ENCODE measurements around the gene ADAMTS8.
A peak's percentile ranks its signal among the peaks of the same experiment; 100 is the strongest.

ADAMTS8 gene, protein sequence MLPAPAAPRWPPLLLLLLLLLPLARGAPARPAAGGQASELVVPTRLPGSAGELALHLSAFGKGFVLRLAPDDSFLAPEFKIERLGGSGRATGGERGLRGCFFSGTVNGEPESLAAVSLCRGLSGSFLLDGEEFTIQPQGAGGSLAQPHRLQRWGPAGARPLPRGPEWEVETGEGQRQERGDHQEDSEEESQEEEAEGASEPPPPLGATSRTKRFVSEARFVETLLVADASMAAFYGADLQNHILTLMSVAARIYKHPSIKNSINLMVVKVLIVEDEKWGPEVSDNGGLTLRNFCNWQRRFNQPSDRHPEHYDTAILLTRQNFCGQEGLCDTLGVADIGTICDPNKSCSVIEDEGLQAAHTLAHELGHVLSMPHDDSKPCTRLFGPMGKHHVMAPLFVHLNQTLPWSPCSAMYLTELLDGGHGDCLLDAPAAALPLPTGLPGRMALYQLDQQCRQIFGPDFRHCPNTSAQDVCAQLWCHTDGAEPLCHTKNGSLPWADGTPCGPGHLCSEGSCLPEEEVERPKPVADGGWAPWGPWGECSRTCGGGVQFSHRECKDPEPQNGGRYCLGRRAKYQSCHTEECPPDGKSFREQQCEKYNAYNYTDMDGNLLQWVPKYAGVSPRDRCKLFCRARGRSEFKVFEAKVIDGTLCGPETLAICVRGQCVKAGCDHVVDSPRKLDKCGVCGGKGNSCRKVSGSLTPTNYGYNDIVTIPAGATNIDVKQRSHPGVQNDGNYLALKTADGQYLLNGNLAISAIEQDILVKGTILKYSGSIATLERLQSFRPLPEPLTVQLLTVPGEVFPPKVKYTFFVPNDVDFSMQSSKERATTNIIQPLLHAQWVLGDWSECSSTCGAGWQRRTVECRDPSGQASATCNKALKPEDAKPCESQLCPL

GRCh38 chr11:130428316-130429119, at the start of gene ADAMTS8:
Gene ADAMTS8 (minus strand): TSS chr11:130428609. CDS start chr11:130428286, 323 bp downstream.
- DNase-seq: peak in 6 of 51 donors; percentile 21 to 52 (median 29)

- no peak for DNase-seq
Measured at GRCh38 chr11:130477586-130478203, 49.3 kb upstream of the ADAMTS8 start.

DNA sequence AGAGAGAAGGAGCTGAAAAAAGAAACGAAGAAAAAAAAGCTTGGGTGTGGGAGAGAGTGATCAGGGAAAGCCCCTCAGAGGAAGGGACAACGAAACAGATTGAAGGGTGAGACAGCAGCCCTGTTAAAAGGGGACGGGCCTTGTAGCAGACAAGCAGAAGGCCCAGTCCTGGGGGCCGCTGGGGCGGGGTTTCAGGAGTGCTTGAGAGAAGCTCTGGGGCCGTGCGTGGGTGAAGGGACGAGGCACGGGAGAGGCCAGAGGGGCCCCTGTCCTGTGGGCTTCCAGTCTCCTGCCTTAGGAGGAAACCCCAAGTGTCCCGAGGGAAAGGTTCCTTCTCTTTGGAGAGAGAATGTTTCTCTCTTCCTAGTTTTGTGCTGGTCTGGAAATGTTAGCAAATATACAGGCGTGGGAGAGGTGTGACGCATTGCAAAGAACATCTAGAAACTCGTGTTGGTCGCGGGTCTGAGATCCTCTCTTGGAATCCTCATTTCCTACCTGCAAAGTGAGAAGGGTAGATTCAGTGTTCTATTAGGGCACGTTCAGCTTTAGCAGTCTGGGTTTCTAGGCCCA, 48.6 kb upstream of the ADAMTS8 start:
- DNase-seq: no peak

DNA sequence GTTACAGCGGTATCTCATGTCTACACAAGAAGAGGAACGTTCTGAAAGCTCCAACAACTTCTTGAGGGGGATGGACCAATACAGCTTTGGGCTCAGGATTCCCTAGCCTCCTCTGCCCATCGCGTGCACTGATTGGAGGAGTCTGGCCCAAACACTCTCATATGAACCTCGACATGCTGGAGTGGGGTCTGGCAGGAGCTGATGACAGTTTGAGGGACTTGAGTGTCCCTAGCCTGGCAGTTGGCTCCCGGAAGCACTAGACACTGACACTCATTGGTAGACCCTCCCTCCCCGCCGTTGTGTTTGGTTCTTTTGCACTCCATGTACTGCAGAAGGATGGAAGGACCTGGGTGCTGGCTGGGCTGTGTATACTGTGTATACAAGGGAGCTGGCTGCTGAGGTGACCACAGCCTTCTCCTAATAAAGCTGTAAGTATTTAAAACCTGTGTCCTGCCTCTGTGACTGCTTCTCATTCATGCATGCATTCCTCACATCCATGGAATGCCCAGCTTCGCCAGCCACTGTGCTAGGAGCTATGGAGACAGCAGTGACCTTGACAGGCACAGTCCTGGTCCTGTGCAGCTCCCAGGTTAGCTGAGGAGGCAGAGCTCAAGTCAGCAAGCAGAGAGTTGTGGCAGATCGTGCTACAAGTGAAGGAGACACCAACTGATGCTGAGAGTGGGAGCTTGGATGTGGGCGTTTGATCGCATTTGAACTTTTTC, 48.0 kb upstream of the ADAMTS8 start:
- DNase-seq: no peak

DNA sequence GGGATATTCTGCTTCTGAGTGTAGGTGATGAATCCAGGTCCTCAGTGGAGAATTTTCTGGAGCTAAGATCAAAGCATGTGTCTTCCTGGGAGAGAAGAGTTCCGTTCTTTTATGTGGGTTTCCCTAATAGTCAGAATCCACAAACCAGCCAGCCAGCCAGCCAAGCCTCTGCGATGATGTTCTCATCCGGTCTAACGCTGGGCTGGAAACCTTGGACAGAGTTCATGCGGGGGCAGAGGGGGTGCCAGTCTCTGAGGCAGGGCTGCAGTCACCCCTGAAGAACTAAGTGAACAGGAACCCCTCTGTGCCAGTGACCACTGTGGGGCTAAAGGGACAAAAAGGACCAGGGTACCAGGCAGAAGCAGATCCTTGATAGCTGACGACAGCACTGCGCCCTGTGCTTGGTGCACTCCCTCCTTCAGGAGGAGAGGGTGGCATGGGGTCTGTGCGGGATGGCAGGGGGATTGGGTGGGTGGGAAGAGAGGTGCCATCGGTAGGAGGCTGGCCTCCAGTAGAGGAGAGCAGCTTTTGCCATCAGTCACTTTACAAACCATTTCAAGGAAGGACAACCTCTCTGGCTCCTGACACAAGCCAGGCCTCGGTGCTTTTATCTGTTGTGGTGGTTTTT, 47.1 kb upstream of the ADAMTS8 start:
- no peak for DNase-seq

DNA sequence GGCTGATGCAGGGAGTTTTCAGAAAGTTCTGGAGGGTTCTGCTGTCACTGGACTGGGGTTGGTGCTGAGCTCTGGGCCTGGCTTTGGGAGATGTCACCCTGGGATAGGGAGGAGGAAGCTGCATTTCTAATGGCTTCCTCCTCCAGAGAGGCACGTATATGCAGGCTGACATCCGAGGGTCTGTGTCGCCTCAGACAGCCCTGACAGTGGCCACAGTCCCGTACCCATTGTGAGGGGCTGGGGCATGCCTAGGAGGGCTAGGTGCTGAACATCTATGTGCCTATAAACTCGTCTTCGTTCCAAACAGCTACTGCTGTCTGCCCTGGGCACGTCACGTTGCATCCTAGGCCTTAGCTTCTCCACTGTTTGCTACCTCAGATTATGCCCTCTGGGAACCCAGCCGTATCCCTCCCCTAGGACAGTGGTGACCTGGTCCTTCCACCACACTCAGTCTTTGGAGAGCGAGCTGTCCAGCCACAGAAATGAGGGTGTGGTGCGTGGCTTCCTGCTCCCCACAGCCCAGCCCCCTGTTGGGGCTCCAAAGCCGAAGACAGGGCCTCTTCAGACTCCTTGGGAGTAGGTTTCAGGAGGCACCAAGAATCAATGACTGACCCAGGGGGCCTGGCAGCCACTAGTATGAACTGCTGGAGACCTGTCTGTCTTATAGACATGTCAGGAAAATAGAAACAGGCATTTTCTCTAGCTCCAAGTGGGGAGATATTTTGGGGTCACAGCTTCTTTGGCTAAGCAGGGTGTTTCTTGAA, 46.4 kb upstream of the ADAMTS8 start:
- no peak for DNase-seq

DNA sequence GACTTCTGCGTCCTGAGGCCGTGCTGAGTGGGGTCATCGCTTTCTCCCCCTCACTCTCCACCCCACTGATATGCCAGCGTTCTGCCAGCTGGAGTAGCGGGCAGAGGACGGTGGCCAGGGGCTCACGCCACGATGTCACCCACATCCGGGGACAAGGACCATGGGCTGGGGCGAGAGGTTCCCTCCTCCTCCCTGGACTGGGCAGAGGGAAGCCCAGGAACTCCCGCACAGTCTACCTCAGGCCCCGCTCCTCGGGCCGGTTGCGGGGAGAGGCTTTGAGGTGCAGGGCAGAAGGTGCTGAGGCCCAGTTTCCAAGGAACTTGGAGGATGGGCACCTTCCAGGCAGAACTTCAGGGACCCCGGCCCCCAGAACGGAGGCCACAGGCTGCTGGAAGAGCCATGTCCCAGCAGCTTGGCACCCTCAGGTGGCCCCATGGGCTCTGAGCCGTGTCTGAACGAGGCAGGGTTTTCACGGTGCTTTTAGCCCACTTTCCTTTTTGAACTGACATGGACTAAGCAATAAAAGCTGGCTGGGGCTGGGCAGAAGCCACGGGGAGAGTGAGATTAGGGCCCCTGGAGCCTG, 45.5 kb upstream of the ADAMTS8 start:
- DNase-seq: no peak

DNA sequence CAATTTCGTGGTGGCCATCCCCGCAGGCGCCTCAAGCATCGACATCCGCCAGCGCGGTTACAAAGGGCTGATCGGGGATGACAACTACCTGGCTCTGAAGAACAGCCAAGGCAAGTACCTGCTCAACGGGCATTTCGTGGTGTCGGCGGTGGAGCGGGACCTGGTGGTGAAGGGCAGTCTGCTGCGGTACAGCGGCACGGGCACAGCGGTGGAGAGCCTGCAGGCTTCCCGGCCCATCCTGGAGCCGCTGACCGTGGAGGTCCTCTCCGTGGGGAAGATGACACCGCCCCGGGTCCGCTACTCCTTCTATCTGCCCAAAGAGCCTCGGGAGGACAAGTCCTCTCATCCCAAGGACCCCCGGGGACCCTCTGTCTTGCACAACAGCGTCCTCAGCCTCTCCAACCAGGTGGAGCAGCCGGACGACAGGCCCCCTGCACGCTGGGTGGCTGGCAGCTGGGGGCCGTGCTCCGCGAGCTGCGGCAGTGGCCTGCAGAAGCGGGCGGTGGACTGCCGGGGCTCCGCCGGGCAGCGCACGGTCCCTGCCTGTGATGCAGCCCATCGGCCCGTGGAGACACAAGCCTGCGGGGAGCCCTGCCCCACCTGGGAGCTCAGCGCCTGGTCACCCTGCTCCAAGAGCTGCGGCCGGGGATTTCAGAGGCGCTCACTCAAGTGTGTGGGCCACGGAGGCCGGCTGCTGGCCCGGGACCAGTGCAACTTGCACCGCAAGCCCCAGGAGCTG, 44.8 kb upstream of the ADAMTS8 start:
- no peak for DNase-seq

DNA sequence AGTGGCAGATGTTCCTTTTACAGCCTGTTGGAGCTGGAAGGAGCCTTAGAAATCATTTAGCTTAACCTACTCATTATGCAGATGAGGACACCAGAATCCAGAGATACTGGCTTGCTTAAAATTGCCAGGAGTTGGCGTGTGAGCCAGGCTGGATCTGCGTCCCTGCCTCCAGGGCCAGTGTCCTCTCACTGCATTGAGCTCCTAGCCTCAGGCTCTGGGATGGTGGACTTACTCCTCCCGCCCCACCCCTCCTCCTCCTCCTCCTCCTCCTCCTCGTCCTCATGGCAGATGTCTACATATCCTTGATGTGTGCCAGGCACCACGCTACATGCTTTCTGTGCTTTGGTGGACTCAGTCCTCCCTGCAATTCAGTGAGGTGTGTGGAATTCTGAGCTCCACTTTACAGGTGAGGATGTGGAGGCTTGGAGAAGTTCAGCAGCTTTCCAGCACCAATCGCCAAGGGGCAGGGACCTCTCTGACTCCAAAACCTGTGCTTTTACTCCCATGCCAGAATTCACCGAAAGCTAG, 44.1 kb upstream of the ADAMTS8 start:
- no peak for DNase-seq

- no peak for DNase-seq
Measured at GRCh38 chr11:130471731-130472433, 43.5 kb upstream of the ADAMTS8 start.

GRCh38 chr11:130470832-130471706, 42.7 kb upstream of the ADAMTS8 start:
- no peak for DNase-seq

DNA sequence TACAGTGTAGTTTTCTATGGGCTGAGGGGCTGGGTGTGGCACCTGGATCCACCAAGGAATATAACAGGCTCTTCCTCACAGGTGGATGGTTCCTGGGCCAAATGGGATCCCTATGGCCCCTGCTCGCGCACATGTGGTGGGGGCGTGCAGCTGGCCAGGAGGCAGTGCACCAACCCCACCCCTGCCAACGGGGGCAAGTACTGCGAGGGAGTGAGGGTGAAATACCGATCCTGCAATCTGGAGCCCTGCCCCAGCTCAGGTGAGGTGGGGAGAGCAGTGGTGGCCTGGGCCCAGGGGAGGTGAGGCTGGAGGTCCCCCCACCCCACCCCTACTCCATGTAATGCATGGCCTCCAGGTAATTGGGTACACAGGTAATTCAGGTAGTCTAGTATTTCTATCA, 40.8 kb upstream of the ADAMTS8 start:
- no peak for DNase-seq

DNA sequence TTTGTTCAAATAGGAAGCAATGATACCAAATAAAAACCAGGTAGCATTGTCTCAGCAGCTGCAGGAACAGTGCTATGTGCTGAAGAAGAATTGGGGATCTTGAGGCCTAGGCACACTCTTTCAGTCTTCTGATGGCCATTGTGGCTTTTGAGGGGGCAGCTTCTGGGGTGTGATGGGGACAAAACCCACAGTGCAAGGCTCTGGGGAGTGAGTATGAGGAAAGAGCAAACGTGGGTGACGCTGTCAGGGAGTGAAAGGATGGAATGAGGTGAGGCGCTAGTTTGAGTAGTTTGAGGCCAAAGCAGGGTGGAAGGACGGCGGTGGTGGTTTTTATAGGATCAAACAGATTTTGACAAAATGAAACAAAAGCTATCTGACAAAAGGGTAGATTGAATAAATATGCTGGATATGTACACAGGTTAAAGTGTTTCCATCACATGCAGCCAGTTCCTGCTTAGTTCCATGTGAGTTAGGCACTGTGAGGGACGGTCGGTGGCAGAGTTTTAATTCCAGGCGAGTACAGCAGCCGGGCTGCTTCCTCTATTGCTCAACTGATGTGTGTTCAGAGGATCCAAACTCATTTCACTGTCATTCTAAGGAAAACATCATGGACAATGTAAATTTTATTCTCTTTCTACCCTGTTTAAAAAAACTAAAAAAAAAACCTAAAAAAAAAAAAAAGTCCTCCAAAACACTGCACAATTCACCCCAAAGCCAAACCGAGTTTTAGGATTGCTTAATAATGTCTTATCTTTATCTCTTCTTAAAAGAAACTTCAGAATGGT, 38.9 kb upstream of the ADAMTS8 start:
- no peak for DNase-seq

DNA sequence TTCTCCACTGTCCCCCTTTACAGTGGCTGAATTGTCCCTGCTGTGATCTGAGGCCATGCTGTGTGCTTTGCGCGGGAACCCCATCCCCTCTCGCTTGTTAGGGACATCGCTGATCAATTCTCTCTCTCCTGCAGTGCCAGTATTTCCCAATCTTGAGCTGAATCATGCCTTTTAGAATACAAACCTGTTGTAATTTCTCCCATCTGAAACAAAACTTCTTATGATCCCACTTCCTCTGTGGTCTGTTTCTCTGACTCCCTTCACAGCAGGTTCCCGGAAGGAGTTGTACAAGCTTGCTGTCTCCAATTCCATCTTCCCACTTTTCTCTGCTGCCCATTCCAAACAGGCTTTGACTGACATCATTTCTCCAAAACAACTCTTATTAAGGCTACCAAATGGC, 36.9 kb upstream of the ADAMTS8 start:
- no peak for DNase-seq

- DNase-seq: no peak
Measured at GRCh38 chr11:130464291-130464812, 35.9 kb upstream of the ADAMTS8 start.
